SK-N-SH (cell line): ENCODE data around the gene LRRC45. TPM values are rescaled to one million over a fixed set of nuclear protein-coding genes. Genes with fewer than 3 reads are reported as not detected.

ENCODE experiments used
- CTCF ChIA-PET: fragments of 300-600, 350-600 bp; formaldehyde crosslinking; extraction: SDS; loops from one replicate; lab custom pipeline; 2021; lab: Yijun Ruan, JAX
- POLR2A ChIA-PET: fragments of 350-600 bp; sonication (Branson Sonifier 250); formaldehyde crosslinking; extraction: SDS; loops from one replicate; lab custom pipeline; 2020; ENCODE audit warnings: antibody characterized with exemption, inconsistent platforms; lab: Yijun Ruan, JAX
- DNase-seq: peaks from one replicate; pipeline ENCODE4 v3.0.0; 2012
- H2AFZ ChIP-seq: fragments of 200-600 bp; sonication (generic); 2 replicates; pipeline ENCODE4 v1.8.1; 2016; ENCODE audit warnings: antibody characterized with exemption, mild to moderate bottlenecking, low read depth
- H3F3A ChIP-seq: fragments of 200-600 bp; sonication (generic); replicated peaks from 2 replicates; pipeline ENCODE3; 2016; ENCODE audit warnings: antibody characterized with exemption, mild to moderate bottlenecking; ENCODE audit not compliant: insufficient read depth
- H3K27ac ChIP-seq, 2 experiments: fragments of 200-500 bp in 1 of 2; fragments of 200-600 bp in 1 of 2; sonication (Bioruptor generic) in 1 of 2; sonication (generic), shearing (Covaris generic) in 1 of 2; 2 replicates each; pipeline versions ENCODE4 v1.5.1 to v1.6.1; 2014 to 2016; ENCODE audit warnings: low read depth in 2 of 2, inconsistent platforms in 1 of 2, low read length in 1 of 2, mild to moderate bottlenecking in 1 of 2, mixed read lengths in 1 of 2
- H3K27me3 ChIP-seq: fragments of 200-600 bp; sonication (generic), shearing (Covaris generic); 2 replicates; pipeline ENCODE4 v1.6.1; 2016; ENCODE audit warnings: mixed run types; ENCODE audit not compliant: insufficient read depth
- H3K36me3 ChIP-seq, 2 experiments: fragments of 200-500 bp in 1 of 2; fragments of 200-600 bp in 1 of 2; sonication (Bioruptor generic) in 1 of 2; sonication (generic) in 1 of 2; replicated peaks in 1 of 2; 2 replicates each; pipeline versions ENCODE3 to v1.5.1; 2014 to 2016; ENCODE audit warnings: low read length in 1 of 2, mild to moderate bottlenecking in 1 of 2; ENCODE audit not compliant: insufficient read depth in 2 of 2, control insufficient read depth in 1 of 2
- H3K4me1 ChIP-seq, 2 experiments: fragments of 200-500 bp in 1 of 2; fragments of 200-600 bp in 1 of 2; sonication (Bioruptor generic) in 1 of 2; sonication (generic), shearing (Covaris generic) in 1 of 2; 2 replicates each; pipeline versions ENCODE4 v1.5.1 to v1.6.1; 2014 to 2016; ENCODE audit warnings: low read depth in 1 of 2, low read length in 1 of 2, mixed run types in 1 of 2; ENCODE audit not compliant: insufficient read depth in 2 of 2, control insufficient read depth in 1 of 2
- H3K4me2 ChIP-seq: fragments of 200-600 bp; sonication (generic), shearing (Covaris generic); 2 replicates; pipeline ENCODE4 v1.6.1; 2017; ENCODE audit warnings: mixed run types
- H3K4me3 ChIP-seq, 2 experiments: fragments of 200-500 bp in 1 of 2; fragments of 200-600 bp in 1 of 2; sonication (Bioruptor generic) in 1 of 2; sonication (generic), shearing (Covaris generic) in 1 of 2; 2 replicates each; pipeline versions ENCODE4 v1.5.1 to v1.8.1; 2014 to 2016; ENCODE audit warnings: low read depth in 2 of 2, inconsistent platforms in 1 of 2, low read length in 1 of 2, mild to moderate bottlenecking in 1 of 2, mixed read lengths in 1 of 2, moderate library complexity in 1 of 2
- H3K79me2 ChIP-seq: fragments of 200-600 bp; sonication (generic); 2 replicates; pipeline ENCODE4 v1.8.1; 2017; ENCODE audit warnings: mild to moderate bottlenecking; ENCODE audit not compliant: insufficient read depth
- H3K9ac ChIP-seq: fragments of 200-600 bp; sonication (generic); 2 replicates; pipeline ENCODE4 v1.6.1; 2017; ENCODE audit warnings: mixed run types
- H3K9me2 ChIP-seq: fragments of 200-600 bp; sonication (generic); 2 replicates; pipeline ENCODE4 v1.6.1; 2017; ENCODE audit warnings: mixed run types
- H3K9me3 ChIP-seq: fragments of 200-600 bp; sonication (generic); 2 replicates; pipeline ENCODE4 v1.6.1; 2017; ENCODE audit warnings: mixed run types, mild to moderate bottlenecking, moderate library complexity
- H4K20me1 ChIP-seq: fragments of 200-600 bp; sonication (generic); 2 replicates; pipeline ENCODE4 v1.6.1; 2017; ENCODE audit warnings: mild to moderate bottlenecking, mixed run types; ENCODE audit not compliant: insufficient read depth
- FOXJ3 ChIP-seq: sonication (generic); formaldehyde crosslinking; IDR thresholded peaks from 2 replicates; pipeline ENCODE4 v1.5.1; 2020; ENCODE audit warnings: mild to moderate bottlenecking, missing genetic modification reagents
- FOXM1 ChIP-seq: IDR thresholded peaks from 2 replicates; pipeline ENCODE4 v1.4.0; 2012; ENCODE audit warnings: low read depth, mild to moderate bottlenecking
- MEF2A ChIP-seq: IDR thresholded peaks from 2 replicates; pipeline ENCODE4 v1.4.0; 2012; ENCODE audit warnings: low read depth, borderline replicate concordance
- NFIC ChIP-seq: IDR thresholded peaks from 2 replicates; pipeline ENCODE4 v1.4.0; 2012; ENCODE audit warnings: borderline replicate concordance
- NRF1 ChIP-seq: IDR thresholded peaks from 2 replicates; pipeline ENCODE4 v1.6.1; 2012; ENCODE audit warnings: low read depth, mild to moderate bottlenecking, low read length
- PBX3 ChIP-seq: IDR thresholded peaks from 2 replicates; pipeline ENCODE4; 2012
- POLR2AphosphoS5 ChIP-seq: IDR thresholded peaks from 2 replicates; pipeline ENCODE4 v1.6.1; 2012; ENCODE audit warnings: low read depth, low read length
- RAD21 ChIP-seq: IDR thresholded peaks from 2 replicates; pipeline ENCODE4 v1.6.1; 2012; ENCODE audit warnings: mild to moderate bottlenecking, low read length
- RCOR1 ChIP-seq: fragments of 150-350 bp; IDR thresholded peaks from 2 replicates; pipeline ENCODE4 v1.6.1; 2017; ENCODE audit warnings: antibody characterized with exemption, low read length
- SIN3A ChIP-seq: IDR thresholded peaks from 2 replicates; pipeline ENCODE4 v1.6.1; 2012; ENCODE audit warnings: low read depth, mild to moderate bottlenecking, low read length, moderate library complexity, borderline replicate concordance
- SMC3 ChIP-seq: IDR thresholded peaks from 2 replicates; pipeline ENCODE4 v1.6.1; 2012; ENCODE audit warnings: low read depth, low read length, improper control_type of control experiment
- TAF1 ChIP-seq: IDR thresholded peaks from 2 replicates; pipeline ENCODE4 v1.6.1; 2012; ENCODE audit warnings: low read depth, mild to moderate bottlenecking, low read length, moderate library complexity, borderline replicate concordance
- WGBS: methylation state at CpG from one replicate; pipeline ENCODE4 v1.1.6; 2017; ENCODE audit warnings: low lambda C conversion rate; 5-methylcytosine and 5-hydroxymethylcytosine counted together
- polyA plus RNA-seq, 3 experiments: library from polyadenylated mRNA; depleted of rRNA; stranded (reverse); fragments of >200 nt; gene quantifications; 2 replicates each; pipeline ENCODE4 v1.2.3, GENCODE V29; 2012
- TF ChIP-seq, protein P1 (sequence below): IDR thresholded peaks from 2 replicates; pipeline ENCODE4 v1.4.0; 2012; ENCODE audit warnings: low read depth, borderline replicate concordance
- TF ChIP-seq, protein P2 (sequence below): IDR thresholded peaks from 2 replicates; pipeline ENCODE4 v1.6.1; 2012; ENCODE audit warnings: mild to moderate bottlenecking, low read depth, low read length, moderate library complexity

Gene LRRC45
- polyA plus RNA-seq, 1 of the 3 experiments (the other 2 are of a cell fraction) = 31.5 TPM

DNA sequence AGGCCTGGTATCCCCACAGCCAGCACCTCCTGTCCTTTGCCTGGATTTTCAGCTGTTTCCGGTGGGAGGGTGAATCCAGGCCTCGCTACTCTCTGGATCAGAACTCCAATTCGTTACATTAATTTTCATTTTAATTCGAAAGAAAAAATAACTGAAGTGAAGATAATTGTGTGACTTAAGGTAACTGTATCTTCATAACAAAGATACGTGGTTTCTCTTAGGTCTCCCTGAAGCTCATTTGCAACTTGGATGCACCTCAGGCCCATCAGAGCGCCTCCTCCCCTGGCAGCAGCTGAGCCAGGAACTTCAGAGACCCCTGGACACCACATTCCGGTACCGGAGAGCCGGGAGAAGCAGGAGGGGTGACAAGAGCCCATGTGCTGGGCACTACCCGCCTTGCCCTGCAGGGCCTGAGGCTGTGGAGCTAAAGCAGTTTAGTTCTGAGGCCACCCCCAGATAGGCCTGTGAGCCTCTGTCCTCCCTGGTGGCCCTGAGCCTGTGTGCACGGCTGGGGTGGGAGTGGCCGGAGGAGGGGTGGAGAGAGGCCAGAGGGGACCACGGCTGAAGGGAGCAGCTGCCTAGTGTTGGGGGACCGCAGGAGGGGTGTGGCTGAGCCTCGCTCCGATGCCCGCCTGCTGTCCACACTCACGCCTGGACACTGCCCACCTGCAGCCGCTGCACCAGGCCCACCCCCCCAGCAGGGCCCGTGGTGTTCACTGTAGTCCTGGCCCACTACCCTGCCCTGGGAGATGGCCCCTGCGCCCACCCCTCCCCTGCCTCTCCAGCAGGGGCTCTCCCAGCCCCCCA is 53.9 kb downstream of the LRRC45 start:
- WGBS = 90% methylated on average over 19 of the region's 21 CpGs
- no peak overlapping the region for H2AFZ ChIP-seq
- DNase-seq = no peak
- H3K27me3 ChIP-seq = no peaks in the 10 kb centered on the region
- H3K4me3 ChIP-seq = no peak overlapping the region
- H3F3A ChIP-seq = peaks cover 17% of the 10 kb centered on the region
- no peaks in the 10 kb centered on the region for H3K79me2 ChIP-seq
- no peak overlapping the region for H3K27ac ChIP-seq
- CTCF ChIA-PET = interaction anchor here (0.6 to 2.2 kb wide), 8 partner anchors 13 to 136 kb away, joined by 3 to 14 read pairs (median 4); partner anchors contain the start of gene DCXR
- H3K4me2 ChIP-seq = no peak overlapping the region
- no peaks in the 10 kb centered on the region for H3K4me1 ChIP-seq
- TF ChIP-seq, protein P1, sequence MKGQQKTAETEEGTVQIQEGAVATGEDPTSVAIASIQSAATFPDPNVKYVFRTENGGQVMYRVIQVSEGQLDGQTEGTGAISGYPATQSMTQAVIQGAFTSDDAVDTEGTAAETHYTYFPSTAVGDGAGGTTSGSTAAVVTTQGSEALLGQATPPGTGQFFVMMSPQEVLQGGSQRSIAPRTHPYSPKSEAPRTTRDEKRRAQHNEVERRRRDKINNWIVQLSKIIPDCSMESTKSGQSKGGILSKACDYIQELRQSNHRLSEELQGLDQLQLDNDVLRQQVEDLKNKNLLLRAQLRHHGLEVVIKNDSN = no peak
- TF ChIP-seq RCOR1 (no peak), SIN3A (no peak), FOXM1 (no peak), TAF1 (no peak), SMC3 (no peak), MEF2A (no peak), RAD21 (no peak), NRF1 (no peak)
- H3K9ac ChIP-seq = no peak overlapping the region
- no peaks in the 10 kb centered on the region for H3K9me2 ChIP-seq
- no peaks in the 10 kb centered on the region for H4K20me1 ChIP-seq
- POLR2A ChIA-PET = interaction anchor here (0.6 to 1.2 kb wide), 4 partner anchors 13 to 856 kb away, joined by 3 to 5 read pairs (median 3); no protein-coding TSS in a partner anchor
- H3K9me3 ChIP-seq = no peaks in the 10 kb centered on the region
- peaks cover 11 to 34% of the 10 kb centered on the region in 2 experiments for H3K36me3 ChIP-seq

DNA sequence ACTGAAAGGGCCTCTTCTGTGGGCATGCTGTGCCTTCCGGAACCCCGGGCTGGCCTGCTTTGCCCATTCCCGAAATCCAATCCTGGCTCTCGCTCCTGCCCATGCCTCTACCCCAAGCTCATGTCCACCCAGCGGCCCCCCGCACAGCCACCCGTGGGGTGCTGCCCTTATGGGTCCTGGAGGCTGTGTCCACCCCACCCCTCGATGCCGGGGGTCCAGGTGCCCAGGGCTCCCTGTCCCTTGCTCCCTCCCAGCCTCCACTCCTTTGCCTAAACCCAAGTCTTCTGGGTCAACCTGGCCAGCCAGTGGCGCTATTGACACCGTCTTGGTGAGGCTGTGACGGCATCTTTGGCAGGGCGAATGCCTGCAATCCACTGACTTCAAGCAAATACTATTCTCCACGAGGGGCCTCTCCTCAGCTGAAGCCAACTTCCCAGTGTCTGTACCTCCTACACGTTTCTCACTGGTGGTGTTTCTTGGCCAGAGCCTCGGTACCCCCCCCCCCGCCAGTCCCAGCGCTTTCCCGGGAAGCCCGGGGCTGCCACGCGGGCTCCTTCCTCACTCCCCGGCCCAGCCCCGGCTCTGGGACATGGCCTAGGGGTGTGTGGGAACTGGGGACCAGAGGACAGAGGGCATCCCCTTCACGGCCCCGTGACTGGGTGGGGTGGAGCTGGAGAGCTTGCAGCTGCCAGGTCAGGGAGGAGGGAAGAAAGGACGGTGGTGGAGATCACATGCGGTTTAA is 54.7 kb downstream of the LRRC45 start:
- DNase-seq = no peak
- H3K4me3 ChIP-seq = no peak overlapping the region
- H3K9ac ChIP-seq = no peak overlapping the region
- H2AFZ ChIP-seq = no peak overlapping the region
- H3K36me3 ChIP-seq = peaks cover 16 to 42% of the 10 kb centered on the region in 2 experiments
- H3K9me2 ChIP-seq = no peaks in the 10 kb centered on the region
- POLR2A ChIA-PET = no interaction called here
- no peaks in the 10 kb centered on the region for H3K4me1 ChIP-seq
- WGBS = 88% methylated on average over 25 of the region's 28 CpGs
- no peak overlapping the region for H3K27ac ChIP-seq
- no peaks in the 10 kb centered on the region for H4K20me1 ChIP-seq
- no peaks in the 10 kb centered on the region for H3K79me2 ChIP-seq
- no peaks in the 10 kb centered on the region for H3K9me3 ChIP-seq
- H3K27me3 ChIP-seq = no peaks in the 10 kb centered on the region
- TF ChIP-seq POLR2AphosphoS5 (no peak), PBX3 (no peak), NFIC (no peak), FOXJ3 (CRISPR knock-in tag) (no peak)
- TF ChIP-seq, protein P2, sequence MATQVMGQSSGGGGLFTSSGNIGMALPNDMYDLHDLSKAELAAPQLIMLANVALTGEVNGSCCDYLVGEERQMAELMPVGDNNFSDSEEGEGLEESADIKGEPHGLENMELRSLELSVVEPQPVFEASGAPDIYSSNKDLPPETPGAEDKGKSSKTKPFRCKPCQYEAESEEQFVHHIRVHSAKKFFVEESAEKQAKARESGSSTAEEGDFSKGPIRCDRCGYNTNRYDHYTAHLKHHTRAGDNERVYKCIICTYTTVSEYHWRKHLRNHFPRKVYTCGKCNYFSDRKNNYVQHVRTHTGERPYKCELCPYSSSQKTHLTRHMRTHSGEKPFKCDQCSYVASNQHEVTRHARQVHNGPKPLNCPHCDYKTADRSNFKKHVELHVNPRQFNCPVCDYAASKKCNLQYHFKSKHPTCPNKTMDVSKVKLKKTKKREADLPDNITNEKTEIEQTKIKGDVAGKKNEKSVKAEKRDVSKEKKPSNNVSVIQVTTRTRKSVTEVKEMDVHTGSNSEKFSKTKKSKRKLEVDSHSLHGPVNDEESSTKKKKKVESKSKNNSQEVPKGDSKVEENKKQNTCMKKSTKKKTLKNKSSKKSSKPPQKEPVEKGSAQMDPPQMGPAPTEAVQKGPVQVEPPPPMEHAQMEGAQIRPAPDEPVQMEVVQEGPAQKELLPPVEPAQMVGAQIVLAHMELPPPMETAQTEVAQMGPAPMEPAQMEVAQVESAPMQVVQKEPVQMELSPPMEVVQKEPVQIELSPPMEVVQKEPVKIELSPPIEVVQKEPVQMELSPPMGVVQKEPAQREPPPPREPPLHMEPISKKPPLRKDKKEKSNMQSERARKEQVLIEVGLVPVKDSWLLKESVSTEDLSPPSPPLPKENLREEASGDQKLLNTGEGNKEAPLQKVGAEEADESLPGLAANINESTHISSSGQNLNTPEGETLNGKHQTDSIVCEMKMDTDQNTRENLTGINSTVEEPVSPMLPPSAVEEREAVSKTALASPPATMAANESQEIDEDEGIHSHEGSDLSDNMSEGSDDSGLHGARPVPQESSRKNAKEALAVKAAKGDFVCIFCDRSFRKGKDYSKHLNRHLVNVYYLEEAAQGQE = no peak
- no peak overlapping the region for H3K4me2 ChIP-seq
- CTCF ChIA-PET = interaction anchor here (0.7 to 2.2 kb wide), 4 partner anchors 27 to 118 kb away, joined by 4 to 14 read pairs (median 4); partner anchors contain the start of gene DCXR
- peaks cover 17% of the 10 kb centered on the region for H3F3A ChIP-seq
